GM12891 (cell line): Measurements from ENCODE around the gene FAM81B.

Experiments
- POLR2A ChIP-seq: IDR thresholded peaks from 2 replicates; pipeline ENCODE4 v1.6.1; 2011; ENCODE audit warnings: low read depth, low read length, control low read depth
- POLR2AphosphoS5 ChIP-seq: IDR thresholded peaks from 2 replicates; pipeline ENCODE4 v1.6.1; 2011; ENCODE audit warnings: low read depth, low read length, control low read depth
- TAF1 ChIP-seq: IDR thresholded peaks from 2 replicates; pipeline ENCODE4 v1.6.1; 2011; ENCODE audit warnings: low read depth, low read length, control low read depth

- no peak for TF ChIP-seq POLR2A
- no peak for TF ChIP-seq TAF1
- no peak for TF ChIP-seq POLR2AphosphoS5
These were observed 49.7 kb downstream of the FAM81B start for GRCh38 chr5:95440825-95441224.
